ENCODE results near the gene KLHL40. TPM values are rescaled to one million over a fixed set of nuclear protein-coding genes. Genes with fewer than 3 reads are reported as not detected.

The KLHL40 gene
- total and polyA plus RNA-seq, 11 donors: 0.19 to 6.8 (median 0.73) TPM; not detected in 1

GRCh38 chr3:42733501-42734262 is 48.3 kb downstream of the KLHL40 start:
- Histone ChIP-seq H3K9me3 (peaks cover 0 to 5% (median 0%) of the 10 kb centered on the region in 12 donors), H3K27me3 (no peaks in the 10 kb centered on the region), H3K4me1 (peaks cover 0 to 28% (median 11%) of the 10 kb centered on the region in 12 donors), H3K4me3 (no peak overlapping the region), H3K36me3 (no peaks in the 10 kb centered on the region), H3K27ac (peak overlapping the region in 3 of 12 donors; percentile 31 to 89 (median 35))
- TF ChIP-seq CTCF (IDR thresholded peaks at IDR 0.05) (no peak), POLR2A (IDR thresholded peaks at IDR 0.05) (no peak)
- DNase-seq: peak in 1 of 5 donors; percentile 29
- ATAC-seq: no peak
- 75 to 87% (median 83%) methylated on average over 12 to 13 of the region's 13 CpGs for WGBS, 4 donors
- intact Hi-C loops (cut with DNase I): no loop called here

- DNase-seq (peak in 1 of 5 donors; percentile 34), ATAC-seq (no peak)
- no peaks in the 10 kb centered on the region for H3K36me3 ChIP-seq
- H3K4me3 ChIP-seq: no peak overlapping the region
- no peaks in the 10 kb centered on the region for H3K27me3 ChIP-seq
- peaks cover 0 to 30% (median 13%) of the 10 kb centered on the region in 12 donors for H3K4me1 ChIP-seq
- no peak for TF ChIP-seq POLR2A (IDR thresholded peaks at IDR 0.05)
- intact Hi-C loops (cut with DNase I): no loop called here
- 72 to 83% (median 78%) methylated on average over 5 to 6 of the region's 6 CpGs for WGBS, 4 donors
- H3K9me3 ChIP-seq: no peaks in the 10 kb centered on the region
- H3K27ac ChIP-seq: peak overlapping the region in 3 of 12 donors; percentile 29 to 46 (median 35)
Measured at GRCh38 chr3:42734263-42734860, 49.0 kb downstream of the KLHL40 start.

GRCh38 chr3:42735019-42735418 is 49.7 kb downstream of the KLHL40 start:
- Histone ChIP-seq H3K4me1 (peaks cover 0 to 30% (median 8%) of the 10 kb centered on the region in 12 donors), H3K36me3 (no peaks in the 10 kb centered on the region), H3K27me3 (no peaks in the 10 kb centered on the region), H3K27ac (peak overlapping the region in 2 of 12 donors; percentile 41 to 46), H3K9me3 (no peaks in the 10 kb centered on the region), H3K4me3 (no peak overlapping the region)
- peak in 1 of 5 donors; percentile 47 for DNase-seq
- whole genome bisulfite sequencing, 4 donors: 74 to 80% (median 78%) methylated on average over 8 of the region's 8 CpGs
- no peak for TF ChIP-seq CTCF (IDR thresholded peaks at IDR 0.05)
- TF ChIP-seq POLR2A (IDR thresholded peaks at IDR 0.05): no peak
- ATAC-seq: no peak
- intact Hi-C loops (cut with DNase I): no loop called here

GRCh38 chr3:42735615-42736014 is 50.3 kb downstream of the KLHL40 start:
- ATAC-seq (no peak), DNase-seq (no peak)
- no peaks in the 10 kb centered on the region for H3K9me3 ChIP-seq
- H3K27ac ChIP-seq: peak overlapping the region in 3 of 12 donors; percentile 17 to 51 (median 41)
- intact Hi-C loops (cut with DNase I): no loop called here
- H3K27me3 ChIP-seq: no peaks in the 10 kb centered on the region
- peaks cover 0 to 30% (median 10%) of the 10 kb centered on the region in 12 donors for H3K4me1 ChIP-seq
- no peaks in the 10 kb centered on the region for H3K36me3 ChIP-seq
- 91 to 96% (median 95%) methylated on average over 10 to 12 of the region's 12 CpGs for WGBS, 4 donors
- TF ChIP-seq CTCF (IDR thresholded peaks at IDR 0.05) (no peak), POLR2A (IDR thresholded peaks at IDR 0.05) (no peak)
- H3K4me3 ChIP-seq: no peak overlapping the region

All from heart left ventricle (tissue), 16 donors.